ENCODE results near the gene MXRA5.

DNA sequence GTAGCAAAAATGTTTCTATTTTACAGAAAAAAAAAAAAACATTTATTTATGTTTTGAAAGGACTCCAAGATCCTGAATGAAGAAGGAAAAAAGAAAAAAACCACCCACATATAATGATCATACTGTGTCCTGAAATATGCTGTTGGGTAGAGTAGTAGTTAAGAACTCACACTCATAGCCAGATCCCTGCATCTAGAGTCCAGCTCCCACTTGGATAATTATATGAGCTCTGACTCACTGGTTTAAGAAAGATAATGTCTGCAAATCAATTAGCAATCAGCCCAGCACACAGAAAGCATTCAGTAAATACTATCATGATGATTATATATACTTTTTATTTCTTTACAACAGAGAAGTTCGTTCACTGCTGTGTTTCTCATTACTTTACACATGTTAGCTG, 46.7 kb upstream of the MXRA5 start:
- TF ChIP-seq, protein P1, sequence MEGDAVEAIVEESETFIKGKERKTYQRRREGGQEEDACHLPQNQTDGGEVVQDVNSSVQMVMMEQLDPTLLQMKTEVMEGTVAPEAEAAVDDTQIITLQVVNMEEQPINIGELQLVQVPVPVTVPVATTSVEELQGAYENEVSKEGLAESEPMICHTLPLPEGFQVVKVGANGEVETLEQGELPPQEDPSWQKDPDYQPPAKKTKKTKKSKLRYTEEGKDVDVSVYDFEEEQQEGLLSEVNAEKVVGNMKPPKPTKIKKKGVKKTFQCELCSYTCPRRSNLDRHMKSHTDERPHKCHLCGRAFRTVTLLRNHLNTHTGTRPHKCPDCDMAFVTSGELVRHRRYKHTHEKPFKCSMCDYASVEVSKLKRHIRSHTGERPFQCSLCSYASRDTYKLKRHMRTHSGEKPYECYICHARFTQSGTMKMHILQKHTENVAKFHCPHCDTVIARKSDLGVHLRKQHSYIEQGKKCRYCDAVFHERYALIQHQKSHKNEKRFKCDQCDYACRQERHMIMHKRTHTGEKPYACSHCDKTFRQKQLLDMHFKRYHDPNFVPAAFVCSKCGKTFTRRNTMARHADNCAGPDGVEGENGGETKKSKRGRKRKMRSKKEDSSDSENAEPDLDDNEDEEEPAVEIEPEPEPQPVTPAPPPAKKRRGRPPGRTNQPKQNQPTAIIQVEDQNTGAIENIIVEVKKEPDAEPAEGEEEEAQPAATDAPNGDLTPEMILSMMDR (IDR thresholded peaks at IDR 0.05 in 4 of 5, conservative IDR thresholded peaks at IDR 0.05 in 1 of 5): no peak
- no peak for TF ChIP-seq POLR2A (IDR thresholded peaks at IDR 0.05)

Measured in gastrocnemius medialis (tissue), 4 donors.